Measurements from ENCODE around the gene ARHGAP18. TPM values are rescaled to one million over a fixed set of nuclear protein-coding genes. Genes with fewer than 3 reads are reported as not detected.
A peak's percentile ranks its signal among the peaks of the same experiment; 100 is the strongest.

ARHGAP18 gene
- total and polyA plus RNA-seq, 2 of the 13 experiments (the other 11 are each of a cell fraction or from before 2014, with no cell fraction given) = 58.2 to 115 TPM

- TF ChIP-seq ARID5B (CRISPR knock-in tag; IDR thresholded peaks at IDR 0.05) (peak; percentile 59), FOXK1 (CRISPR knock-in tag; IDR thresholded peaks at IDR 0.05; ENCODE audit: borderline replicate concordance, low read depth) (no peak), SMARCE1 (IDR thresholded peaks at IDR 0.05; ENCODE audit: borderline replicate concordance) (no peak), BCL6 (CRISPR knock-in tag; IDR thresholded peaks at IDR 0.05) (0 out of 2 replicates have a peak, but pooled peaks have one; percentile 21), FOXA3 (CRISPR knock-in tag; IDR thresholded peaks at IDR 0.05) (0 out of 2 replicates have a peak, but pooled peaks have one; percentile 13), SAP130 (CRISPR knock-in tag; IDR thresholded peaks at IDR 0.05; ENCODE audit: low read depth) (peak; percentile 27; the same call in 1 of the 2 replicates), HNF4A (CRISPR knock-in tag; IDR thresholded peaks at IDR 0.05) (peak; percentile 72), ZNF24 (IDR thresholded peaks at IDR 0.05) (peak; percentile 51; the same call in 1 of the 2 replicates), MED1 (CRISPR knock-in tag; IDR thresholded peaks at IDR 0.05) (peak; percentile 54)
- TF ChIP-seq, protein P1, sequence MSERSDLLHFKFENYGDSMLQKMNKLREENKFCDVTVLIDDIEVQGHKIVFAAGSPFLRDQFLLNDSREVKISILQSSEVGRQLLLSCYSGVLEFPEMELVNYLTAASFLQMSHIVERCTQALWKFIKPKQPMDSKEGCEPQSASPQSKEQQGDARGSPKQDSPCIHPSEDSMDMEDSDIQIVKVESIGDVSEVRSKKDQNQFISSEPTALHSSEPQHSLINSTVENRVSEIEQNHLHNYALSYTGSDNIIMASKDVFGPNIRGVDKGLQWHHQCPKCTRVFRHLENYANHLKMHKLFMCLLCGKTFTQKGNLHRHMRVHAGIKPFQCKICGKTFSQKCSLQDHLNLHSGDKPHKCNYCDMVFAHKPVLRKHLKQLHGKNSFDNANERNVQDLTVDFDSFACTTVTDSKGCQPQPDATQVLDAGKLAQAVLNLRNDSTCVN (CRISPR knock-in tag; IDR thresholded peaks at IDR 0.05; ENCODE audit: borderline replicate concordance) = no peak
- TF ChIP-seq, protein P2, sequence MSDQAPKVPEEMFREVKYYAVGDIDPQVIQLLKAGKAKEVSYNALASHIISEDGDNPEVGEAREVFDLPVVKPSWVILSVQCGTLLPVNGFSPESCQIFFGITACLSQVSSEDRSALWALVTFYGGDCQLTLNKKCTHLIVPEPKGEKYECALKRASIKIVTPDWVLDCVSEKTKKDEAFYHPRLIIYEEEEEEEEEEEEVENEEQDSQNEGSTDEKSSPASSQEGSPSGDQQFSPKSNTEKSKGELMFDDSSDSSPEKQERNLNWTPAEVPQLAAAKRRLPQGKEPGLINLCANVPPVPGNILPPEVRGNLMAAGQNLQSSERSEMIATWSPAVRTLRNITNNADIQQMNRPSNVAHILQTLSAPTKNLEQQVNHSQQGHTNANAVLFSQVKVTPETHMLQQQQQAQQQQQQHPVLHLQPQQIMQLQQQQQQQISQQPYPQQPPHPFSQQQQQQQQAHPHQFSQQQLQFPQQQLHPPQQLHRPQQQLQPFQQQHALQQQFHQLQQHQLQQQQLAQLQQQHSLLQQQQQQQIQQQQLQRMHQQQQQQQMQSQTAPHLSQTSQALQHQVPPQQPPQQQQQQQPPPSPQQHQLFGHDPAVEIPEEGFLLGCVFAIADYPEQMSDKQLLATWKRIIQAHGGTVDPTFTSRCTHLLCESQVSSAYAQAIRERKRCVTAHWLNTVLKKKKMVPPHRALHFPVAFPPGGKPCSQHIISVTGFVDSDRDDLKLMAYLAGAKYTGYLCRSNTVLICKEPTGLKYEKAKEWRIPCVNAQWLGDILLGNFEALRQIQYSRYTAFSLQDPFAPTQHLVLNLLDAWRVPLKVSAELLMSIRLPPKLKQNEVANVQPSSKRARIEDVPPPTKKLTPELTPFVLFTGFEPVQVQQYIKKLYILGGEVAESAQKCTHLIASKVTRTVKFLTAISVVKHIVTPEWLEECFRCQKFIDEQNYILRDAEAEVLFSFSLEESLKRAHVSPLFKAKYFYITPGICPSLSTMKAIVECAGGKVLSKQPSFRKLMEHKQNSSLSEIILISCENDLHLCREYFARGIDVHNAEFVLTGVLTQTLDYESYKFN (CRISPR knock-in tag; conservative IDR thresholded peaks at IDR 0.05) = peak; percentile 75
Observed at GRCh38 chr6:129691043-129691640, 18.8 kb downstream of the ARHGAP18 start (continued).
